Measurements from ENCODE around the gene AFAP1L1. TPM values are rescaled to one million over a fixed set of nuclear protein-coding genes. Genes with fewer than 3 reads are reported as not detected.

Gene AFAP1L1
- total RNA-seq, 1 donor from 2014 or later: not detected

DNA sequence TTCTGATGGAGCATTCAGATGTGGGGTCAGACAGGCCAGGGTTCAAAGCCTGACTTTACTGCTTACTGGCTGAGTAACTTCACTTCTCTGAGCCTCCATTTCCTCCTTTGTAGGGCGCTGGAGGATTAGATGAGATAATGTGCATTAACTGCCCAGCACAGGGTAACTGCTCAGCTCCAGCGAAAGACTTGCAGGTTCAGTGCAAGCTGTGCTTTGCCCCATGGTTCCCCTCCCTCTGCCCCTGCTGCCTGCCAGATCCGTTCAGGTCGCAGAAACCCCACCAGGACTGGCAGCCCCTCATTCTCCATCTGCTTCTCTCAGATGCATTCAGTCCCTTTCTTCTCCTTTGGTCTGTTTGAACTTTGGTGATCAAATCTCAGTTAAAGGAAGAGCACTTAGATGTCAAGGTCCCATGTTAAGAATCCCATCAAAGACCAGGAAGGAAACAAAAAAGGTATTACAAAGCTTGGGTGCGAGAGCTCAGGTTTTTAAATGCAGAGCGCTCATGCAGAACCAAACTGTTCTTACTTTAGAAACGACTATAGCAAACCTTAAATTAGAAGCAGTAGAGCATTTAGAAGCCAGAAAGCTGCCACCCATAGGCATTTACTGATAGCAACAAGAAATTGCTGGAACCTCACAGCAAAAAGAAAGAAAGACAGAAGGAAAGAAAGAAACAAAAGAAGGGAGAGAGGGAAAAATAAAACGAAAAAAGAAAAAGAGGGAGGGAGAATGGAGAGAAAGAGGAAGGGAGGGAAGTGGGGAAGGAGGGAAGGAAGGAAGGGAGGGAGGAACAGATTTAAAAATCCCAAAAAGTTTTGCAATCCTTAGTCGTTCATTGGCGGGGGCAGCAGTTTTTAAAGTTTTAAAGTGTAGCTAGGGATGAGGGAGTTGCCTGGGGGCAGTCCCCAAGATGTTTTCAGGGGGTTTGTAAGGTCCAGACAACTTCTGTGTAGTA lies 23.5 kb downstream of the AFAP1L1 start:
- intact Hi-C loops (cut with micrococcal nuclease): no loop called here
- CTCF ChIA-PET: no interaction called here
- Mint-ChIP-seq H3K27ac (no peak overlapping the region), H3K36me3 (ENCODE audit: low read depth) (no peaks in the 10 kb centered on the region), H3K4me1 (peaks cover 6% of the 10 kb centered on the region), H3K4me3 (no peak overlapping the region), H3K9me3 (no peaks in the 10 kb centered on the region), H3K27me3 (peaks cover 10% of the 10 kb centered on the region)
- POLR2A ChIA-PET: no interaction called here
- DNase-seq (no peak), ATAC-seq (ENCODE audit: low read depth) (no peak)
- TF ChIP-seq, protein P1, sequence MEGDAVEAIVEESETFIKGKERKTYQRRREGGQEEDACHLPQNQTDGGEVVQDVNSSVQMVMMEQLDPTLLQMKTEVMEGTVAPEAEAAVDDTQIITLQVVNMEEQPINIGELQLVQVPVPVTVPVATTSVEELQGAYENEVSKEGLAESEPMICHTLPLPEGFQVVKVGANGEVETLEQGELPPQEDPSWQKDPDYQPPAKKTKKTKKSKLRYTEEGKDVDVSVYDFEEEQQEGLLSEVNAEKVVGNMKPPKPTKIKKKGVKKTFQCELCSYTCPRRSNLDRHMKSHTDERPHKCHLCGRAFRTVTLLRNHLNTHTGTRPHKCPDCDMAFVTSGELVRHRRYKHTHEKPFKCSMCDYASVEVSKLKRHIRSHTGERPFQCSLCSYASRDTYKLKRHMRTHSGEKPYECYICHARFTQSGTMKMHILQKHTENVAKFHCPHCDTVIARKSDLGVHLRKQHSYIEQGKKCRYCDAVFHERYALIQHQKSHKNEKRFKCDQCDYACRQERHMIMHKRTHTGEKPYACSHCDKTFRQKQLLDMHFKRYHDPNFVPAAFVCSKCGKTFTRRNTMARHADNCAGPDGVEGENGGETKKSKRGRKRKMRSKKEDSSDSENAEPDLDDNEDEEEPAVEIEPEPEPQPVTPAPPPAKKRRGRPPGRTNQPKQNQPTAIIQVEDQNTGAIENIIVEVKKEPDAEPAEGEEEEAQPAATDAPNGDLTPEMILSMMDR (IDR thresholded peaks at IDR 0.05): no peak

GRCh38 chr5:149297340-149298025 lies 25.8 kb downstream of the AFAP1L1 start:
- Mint-ChIP-seq H3K4me1 (peaks cover 6% of the 10 kb centered on the region), H3K27me3 (peaks cover 14% of the 10 kb centered on the region), H3K9me3 (no peaks in the 10 kb centered on the region), H3K27ac (no peak overlapping the region), H3K4me3 (no peak overlapping the region), H3K36me3 (ENCODE audit: low read depth) (no peaks in the 10 kb centered on the region)
- intact Hi-C loops (cut with micrococcal nuclease): no loop called here
- DNase-seq (no peak), ATAC-seq (ENCODE audit: low read depth) (no peak)
- ChIA-PET CTCF (no interaction called here), POLR2A (no interaction called here)
- TF ChIP-seq, protein P1 (IDR thresholded peaks at IDR 0.05): no peak

DNA sequence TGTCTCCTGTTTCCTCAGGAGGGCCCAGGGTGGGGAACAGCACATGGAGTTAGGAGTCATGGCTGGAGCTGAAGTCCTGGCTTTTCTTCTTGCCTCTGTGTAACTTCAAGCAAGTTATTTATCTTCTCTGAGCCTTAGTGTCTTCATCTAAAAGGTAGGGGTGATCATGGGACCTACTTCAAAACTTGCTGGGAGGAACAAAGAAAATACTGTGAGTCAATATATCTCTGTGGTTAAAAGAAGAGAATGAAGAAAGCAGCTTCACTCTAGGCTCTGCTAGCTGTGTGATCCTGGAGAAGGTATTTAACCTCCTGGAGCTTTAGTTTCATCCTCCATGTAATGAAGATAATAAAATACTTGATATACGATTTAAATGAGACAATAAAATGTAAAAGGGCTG lies 26.5 kb downstream of the AFAP1L1 start:
- no peak for ATAC-seq (ENCODE audit: low read depth)
- H3K4me3 Mint-ChIP-seq: no peak overlapping the region
- intact Hi-C loops (cut with micrococcal nuclease): no loop called here
- H3K27me3 Mint-ChIP-seq: peaks cover 14% of the 10 kb centered on the region
- TF ChIP-seq, protein P1 (IDR thresholded peaks at IDR 0.05): no peak
- H3K27ac Mint-ChIP-seq: no peak overlapping the region
- DNase-seq: no peak
- no peaks in the 10 kb centered on the region for H3K36me3 Mint-ChIP-seq (ENCODE audit: low read depth)
- ChIA-PET POLR2A (no interaction called here), CTCF (interaction anchor here (0.8 kb wide), 1 partner anchor 16 kb away, joined by 3 read pairs; no protein-coding TSS in a partner anchor)
- H3K4me1 Mint-ChIP-seq: peaks cover 6% of the 10 kb centered on the region
- no peaks in the 10 kb centered on the region for H3K9me3 Mint-ChIP-seq

GRCh38 chr5:149298842-149299404 lies 27.3 kb downstream of the AFAP1L1 start:
- ChIA-PET POLR2A (no interaction called here), CTCF (interaction anchor here (0.8 kb wide), 1 partner anchor 16 kb away, joined by 3 read pairs; no protein-coding TSS in a partner anchor)
- intact Hi-C loops (cut with micrococcal nuclease): no loop called here
- DNase-seq (no peak), ATAC-seq (ENCODE audit: low read depth) (no peak)
- Mint-ChIP-seq H3K4me3 (no peak overlapping the region), H3K27ac (no peak overlapping the region), H3K4me1 (peaks cover 6% of the 10 kb centered on the region), H3K27me3 (peaks cover 16% of the 10 kb centered on the region), H3K36me3 (ENCODE audit: low read depth) (no peaks in the 10 kb centered on the region), H3K9me3 (no peaks in the 10 kb centered on the region)
- TF ChIP-seq, protein P1 (IDR thresholded peaks at IDR 0.05): no peak
